Placental epithelial cell (primary cell): ENCODE results near the gene ETV3L. TPM values are rescaled to one million over a fixed set of nuclear protein-coding genes. Genes with fewer than 3 reads are reported as not detected.

Experiments used
- total RNA-seq: library from RNA; depleted of rRNA; stranded (reverse); fragments of >200 nt; gene quantifications from 2 replicates; pipeline ENCODE4 v1.2.3, GENCODE V29; 2012

Gene ETV3L
- not detected in 2 replicates for total RNA-seq

DNA sequence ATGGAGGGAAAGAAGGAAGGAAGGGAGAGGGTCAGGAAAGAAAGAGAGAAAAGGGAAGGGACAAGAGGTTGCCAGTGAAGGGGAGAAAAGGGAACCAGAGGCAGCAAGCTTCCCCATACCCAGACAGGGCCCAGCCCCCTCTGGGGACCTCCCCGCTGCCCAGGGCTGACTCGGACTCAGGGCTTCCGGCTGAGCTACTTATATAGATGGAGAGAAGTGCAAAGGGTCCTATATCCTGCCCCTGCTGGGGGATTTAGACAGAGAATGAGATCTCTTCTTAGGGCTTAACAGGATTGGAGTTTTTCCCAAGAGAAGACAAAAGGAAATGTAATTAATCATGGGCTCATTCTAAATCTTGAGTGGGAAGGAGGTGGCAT lies at the start of gene ETV3L:
ETV3L (minus strand) TSS at position 176 of the 377 bp plus-strand sequence. CDS start 285 bp downstream, outside the sequence.

DNA sequence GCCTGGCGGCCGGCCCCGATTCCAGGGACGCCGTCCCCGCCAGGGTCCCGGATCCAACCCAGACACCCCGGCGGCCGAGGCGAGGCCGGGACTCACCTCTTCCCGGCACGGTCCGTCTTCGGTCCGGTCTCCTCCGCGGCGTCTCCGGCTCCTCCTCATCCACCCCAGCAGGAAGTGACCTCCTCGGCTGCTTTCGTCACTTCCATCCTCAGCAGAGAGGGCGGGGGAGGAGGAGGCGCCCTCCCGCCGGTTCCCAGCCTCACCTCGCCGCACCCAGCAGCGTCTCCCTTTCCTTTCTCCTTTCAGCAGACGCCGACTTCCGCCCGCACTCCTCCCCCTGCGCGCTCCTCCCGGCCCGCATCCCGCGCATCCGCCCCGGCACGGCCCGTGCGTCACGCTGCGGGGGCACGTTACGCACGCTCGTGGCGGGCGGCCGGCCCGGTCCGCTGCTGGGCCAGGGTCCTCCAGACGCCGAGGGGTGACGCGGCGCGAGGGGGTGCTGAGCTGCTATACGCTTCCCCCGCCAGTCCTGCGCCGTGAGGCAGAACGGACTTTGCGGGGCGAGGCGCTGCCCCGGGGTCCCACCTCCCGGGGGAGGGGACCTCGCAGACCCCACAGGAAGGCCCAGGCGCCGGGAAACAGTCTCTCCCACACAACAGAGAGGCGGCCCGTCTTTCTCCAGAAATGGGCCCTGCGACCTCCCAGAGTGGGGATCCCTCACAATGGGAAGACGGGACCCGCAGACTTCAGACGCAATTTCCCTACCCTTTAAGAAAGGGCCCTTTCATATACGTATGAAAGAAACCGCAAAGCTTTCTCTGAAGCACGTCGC lies 38.8 kb upstream of the ETV3L start, which contains the start of gene ETV3:
ETV3 (minus strand) TSS at position 176 of the 832 bp plus-strand sequence. CDS start 2,043 bp downstream, outside the sequence.

DNA sequence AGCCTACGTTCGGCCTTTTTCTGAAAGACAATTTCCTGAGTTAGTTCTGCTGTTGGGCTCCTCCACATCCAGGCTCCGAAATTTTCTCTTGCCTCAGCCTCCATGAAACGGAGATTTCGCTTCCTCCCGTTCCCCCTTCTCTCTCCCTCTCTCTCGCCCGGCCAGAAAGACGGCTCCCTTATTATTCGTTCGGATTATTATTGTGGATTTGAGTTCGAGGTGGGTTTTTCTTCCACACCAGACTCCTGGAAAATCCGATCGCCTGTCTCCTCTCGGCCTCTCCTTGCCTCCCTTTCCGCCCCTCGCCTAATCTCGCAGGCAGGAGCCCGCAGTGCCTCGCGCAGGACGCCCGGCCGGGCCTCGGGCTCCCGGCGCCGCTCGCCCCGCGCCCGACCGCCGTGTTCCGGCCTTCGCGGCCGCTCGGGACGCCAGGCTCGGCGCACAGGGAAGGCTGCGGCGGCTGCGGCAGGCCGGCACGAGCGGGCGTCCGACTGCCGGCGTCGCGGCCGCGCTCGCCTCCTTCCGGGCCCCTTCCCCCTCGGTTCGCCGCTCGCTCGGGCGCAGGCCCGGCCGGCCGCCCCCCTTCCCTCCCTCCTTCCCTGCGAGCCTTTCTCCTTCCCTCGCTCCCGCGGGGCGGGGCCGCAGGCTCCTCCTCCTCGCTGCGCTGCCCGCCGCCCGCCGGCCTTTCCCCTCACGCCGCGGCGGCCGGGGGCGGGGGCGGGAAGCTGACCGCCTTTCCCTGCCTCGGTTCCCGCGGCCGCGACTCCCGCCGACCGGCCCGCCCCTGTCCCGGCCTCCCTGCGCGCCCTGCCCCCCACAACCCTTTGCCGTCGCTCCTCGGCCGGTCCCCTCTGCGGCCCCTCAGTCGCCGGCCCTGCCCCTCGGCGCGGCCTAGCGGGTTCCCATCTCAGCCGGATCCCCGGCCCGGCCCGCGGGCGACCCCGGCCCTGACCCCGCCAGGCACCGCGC lies 54.1 kb downstream of the ETV3L start, which contains the start of gene ARHGEF11:
ARHGEF11 (minus strand) TSS at position 493 of the 969 bp plus-strand sequence. CDS start 1,412 bp downstream, outside the sequence.

Other genes with a start within 250 kb of the ETV3L start
- gene INSRR, start 240.7 kb downstream of the ETV3L start, total RNA-seq: under 0.01 TPM in 1 of 2 replicates, not detected in the other
- gene NTRK1, start 238.9 kb downstream of the ETV3L start, total RNA-seq: under 0.01 TPM in 1 of 2 replicates, not detected in the other
- gene PEAR1, start 206.1 kb downstream of the ETV3L start, total RNA-seq: 1.6 and 3.3 TPM in 2 replicates
- gene LRRC71, start 179.2 kb downstream of the ETV3L start, total RNA-seq: under 0.01 TPM in 1 of 2 replicates, not detected in the other
- 36.1 TPM in 2 replicates for gene ARHGEF11, start 54.1 kb downstream of the ETV3L start, total RNA-seq
- gene ETV3, start 38.6 kb upstream of the ETV3L start, total RNA-seq: 23.9 and 24.5 TPM in 2 replicates